Effector CD8-positive, alpha-beta T cell (primary cell): ENCODE results near the gene NMUR1.
A peak's percentile ranks its signal among the peaks of the same experiment; 100 is the strongest.

ENCODE experiments used
- DNase-seq: peaks from one replicate; lab custom pipeline; 2025; lab: John Stamatoyannopoulos, UW

NMUR1 gene

DNA sequence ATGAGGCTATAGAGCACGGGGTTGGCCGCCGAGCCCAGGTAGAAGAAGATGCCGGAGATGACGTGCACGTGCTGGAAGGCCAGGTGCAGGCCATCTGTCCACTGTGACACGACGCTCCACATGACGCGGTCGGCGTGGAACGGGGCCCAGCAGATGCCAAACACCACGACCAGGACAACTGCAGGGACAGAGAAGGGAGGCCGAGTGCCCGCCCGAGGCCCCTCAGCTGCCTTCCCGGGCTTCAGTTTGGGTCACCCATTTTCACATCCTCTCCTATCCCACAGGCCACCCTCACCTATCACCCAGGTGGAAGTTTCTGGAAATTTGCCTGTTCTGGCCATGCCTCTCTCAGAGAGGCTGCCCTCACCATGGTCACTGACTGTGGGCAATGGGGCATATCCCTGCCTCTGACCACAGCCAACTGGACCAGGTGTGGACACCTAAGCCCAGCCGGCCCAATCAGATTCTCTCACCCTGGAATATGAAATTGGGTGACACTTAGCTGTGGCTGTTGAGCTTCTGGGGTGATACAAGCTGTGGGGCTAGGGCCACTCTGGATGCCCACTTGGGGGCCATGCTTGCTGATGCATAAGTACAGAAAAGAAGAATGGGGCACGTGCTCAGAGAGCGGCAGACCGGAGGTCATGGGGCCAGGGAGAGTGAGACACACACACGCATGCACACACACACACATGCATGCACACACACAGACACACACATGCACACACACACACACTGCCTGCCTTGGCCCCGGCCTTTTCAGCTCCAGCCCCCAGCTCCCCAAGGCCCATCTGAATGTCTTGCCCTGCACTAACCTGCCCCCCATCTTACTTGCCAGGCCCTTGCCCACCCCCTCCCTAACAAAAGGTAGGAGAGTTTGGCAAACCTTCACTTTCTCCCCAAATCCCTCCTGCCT lies 4.7 kb downstream of the NMUR1 start:
- DNase-seq: no peak

DNA sequence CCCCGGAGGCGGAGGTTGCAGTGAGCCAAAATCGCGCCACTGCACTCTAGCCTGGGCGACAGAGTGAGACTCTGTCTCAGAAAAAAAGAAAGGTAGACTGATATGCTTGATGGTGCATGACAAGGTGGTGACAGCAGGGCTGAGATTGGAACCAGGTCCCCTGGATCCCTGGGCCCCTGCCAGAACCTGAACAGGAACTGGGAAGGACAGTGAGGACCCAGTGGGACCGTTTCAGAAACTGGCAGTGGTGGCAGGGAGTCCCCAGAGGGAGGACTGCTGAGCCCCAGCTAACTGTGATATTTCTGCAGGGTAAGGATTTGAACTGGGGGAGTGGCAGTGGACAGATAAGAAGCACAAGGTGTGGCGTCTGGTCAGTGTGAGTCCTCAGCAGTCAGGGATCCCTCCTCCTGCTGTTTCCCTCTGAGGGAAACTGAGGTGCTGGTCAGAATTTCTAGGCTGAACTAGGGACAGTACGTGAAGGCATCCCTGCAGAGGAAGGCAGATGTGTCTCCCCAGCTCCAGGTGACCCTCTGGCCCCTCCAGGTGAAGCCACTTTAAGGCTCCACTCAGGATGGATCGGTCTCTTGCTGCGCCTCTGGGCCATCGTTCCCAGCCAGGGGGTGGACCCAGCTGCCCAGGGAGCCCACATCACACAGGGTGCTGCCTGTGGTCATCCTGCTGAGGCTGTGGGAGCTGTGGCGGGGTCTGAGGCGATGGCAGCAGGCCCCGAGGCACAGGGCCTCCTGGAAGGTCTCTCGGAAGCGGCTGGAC lies 5.6 kb downstream of the NMUR1 start:
- DNase-seq: no peak

DNA sequence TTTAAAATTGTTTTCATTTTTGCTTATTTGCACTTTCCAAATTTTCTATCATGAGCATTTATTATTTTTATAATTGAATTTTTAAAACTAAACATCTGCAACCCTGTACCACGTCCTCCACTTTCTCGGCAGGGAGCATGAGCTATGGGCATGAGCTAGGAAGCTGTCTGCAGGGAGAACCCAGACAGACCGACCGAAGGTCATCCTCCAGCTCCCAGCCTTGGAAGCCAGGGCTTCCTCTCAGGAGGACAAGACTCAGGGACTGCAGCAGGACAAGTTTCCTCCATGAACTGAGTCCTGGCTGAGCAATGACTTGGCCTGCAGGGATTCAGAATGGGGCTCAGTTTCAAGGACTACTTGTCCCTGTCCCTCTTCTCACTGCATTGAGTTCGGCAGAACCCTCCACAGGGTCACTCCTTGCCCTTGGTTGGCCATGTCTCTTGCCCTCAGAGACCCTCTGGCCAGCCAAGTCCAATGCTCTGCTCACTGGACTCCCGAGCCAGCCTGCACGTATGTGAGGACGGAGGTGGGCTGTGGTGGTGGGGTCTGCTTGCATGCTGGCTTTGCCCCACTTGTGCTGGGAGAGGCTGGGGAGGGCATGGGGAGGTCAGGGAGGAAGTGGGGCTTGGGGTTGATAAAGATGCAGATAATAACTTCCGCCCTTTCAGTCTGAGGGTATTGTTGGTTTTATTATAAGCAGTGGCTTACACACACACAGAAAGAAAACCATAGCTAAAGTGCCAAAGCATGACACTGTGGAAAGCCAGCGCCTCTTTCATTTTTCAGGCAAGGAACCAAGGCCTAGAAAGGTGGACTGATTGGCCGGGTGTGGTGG lies 6.6 kb downstream of the NMUR1 start:
- DNase-seq: no peak

DNA sequence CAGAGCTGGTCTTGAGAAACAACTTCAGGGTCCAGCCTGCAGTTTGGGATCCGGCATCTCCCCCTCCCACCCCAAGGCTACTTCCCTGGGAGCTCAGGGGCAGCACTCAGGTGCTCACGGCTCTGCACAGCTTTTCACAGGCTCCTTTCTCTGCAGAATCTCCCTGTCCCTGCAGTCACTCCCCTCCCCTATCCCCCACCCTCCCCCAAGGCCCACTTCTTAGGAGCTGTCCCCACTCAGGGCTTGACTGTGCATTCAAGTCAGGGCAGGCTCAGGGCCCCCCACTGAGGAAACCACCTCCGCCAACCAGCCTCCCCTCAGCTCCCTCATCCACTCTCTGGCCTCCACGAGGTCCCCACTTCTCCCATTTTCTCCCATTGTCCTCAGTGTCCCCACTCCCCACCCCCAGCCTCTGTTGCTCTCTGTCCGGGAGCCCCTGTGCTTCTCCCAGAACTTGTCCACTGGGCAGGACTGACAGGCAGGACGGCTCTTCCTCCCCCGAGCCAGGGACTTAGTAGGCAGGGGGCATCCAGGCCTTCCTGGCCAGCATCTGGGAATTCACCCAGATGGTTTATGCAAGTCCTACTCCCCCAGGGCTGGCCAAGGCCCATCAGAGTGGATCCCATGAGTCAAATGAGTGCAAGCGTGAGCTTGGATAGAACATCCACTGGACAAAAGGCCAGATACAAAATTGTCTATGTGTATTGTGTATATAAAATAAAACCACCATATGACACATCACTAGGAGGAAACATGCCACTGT lies 7.6 kb downstream of the NMUR1 start:
- DNase-seq: no peak

DNA sequence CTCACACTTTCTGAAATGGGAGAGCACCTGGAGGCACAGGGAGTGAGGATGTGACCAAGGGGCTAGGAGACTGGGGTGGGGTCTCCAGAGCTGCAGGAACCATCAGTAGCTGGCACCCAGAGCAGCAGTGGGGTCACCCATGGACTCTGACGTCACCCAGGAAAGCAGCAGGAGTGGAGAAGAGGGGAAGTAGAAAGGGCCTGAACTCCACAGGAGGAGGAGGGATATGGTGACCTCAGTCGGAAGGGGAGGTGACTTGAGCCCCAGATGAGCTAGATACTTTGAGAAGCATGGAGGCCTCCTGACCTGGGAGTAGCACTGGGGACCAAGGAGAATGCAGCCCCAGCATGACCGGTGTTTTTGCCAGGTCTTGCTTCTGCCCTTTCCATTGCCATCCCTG lies 8.8 kb downstream of the NMUR1 start:
- DNase-seq: no peak

DNA sequence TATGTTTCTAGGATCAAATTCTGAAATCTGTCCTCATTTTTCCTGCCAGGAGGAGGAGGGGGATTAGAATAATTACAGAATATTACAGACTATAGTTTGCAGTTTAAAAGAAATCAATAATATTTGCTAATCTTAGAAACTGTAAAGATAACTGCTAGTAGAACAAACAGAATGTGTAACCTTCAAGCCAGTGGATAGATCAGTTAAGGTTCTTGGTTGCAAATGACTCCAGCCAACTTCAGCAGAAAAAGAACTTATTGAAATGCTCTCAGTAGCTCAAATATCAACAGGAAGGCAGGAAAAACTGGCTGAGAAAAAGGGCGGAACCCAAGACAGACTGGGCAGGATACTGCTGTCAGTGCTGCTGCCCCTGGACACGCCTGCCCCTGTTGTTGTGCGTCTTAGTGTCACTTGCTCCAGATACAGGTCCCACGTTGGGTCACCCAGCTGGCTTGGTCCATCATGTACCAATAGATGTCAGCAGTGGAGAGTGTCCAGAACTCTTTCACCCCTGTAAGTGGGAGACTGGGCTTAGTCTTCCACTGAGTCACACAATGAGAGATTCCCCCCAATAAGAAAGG lies 10.2 kb downstream of the NMUR1 start:
- DNase-seq: no peak

DNA sequence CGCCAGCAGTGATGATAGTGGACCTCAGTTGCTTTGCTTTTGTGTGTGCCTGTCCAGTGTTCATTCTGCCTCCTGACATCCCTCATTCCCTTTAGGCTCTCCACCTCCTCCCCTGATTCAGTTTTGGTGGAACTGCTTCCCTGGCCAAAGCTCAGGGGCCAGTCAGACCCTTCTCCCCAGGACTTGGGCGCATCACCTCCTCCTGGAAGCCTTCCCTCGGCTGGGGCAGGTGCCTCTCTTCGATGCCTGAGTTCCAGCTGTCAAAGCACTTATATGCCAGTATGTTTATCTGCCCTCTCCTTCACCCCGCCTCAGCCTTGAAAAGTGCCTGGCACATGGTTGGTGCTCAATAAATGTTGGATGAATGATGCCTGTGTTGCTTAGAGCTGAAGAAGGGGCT lies 11.5 kb downstream of the NMUR1 start:
- DNase-seq: no peak

DNA sequence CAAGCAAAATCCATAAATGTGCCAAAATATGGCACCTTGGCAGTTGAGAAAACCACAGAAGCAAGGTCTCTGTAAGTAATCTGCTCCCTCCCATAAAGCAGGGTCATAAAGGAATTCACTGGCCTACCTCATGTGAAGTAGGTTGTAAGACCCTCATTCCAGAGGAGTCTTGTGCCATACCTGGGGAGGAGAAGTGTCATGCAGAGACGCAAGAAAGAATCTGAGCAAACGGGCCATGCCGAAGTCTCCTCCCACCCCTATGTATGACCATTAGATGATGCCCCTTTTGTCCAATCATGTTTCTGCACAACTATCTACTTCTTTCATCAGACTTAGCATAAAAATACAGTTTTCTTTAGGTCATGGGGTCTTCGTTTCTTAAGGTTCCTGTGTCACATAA lies 14.6 kb downstream of the NMUR1 start:
- no peak for DNase-seq

DNA sequence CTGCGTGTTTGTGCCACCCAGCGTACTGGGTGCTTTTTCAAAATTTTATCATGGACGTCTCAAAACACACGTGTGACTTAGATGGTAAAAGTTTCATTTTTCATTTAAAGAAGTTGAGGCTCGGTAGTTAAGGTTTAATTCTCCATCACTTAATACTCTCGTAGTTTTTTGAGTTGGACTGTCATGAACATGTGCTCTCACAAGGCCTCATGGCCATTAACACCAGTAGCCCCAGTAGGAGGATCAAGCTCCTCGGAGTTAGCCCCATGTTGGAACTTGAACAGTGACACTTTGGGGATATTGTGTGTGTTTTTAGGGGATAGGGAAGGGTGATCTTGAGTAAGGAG lies 15.3 kb downstream of the NMUR1 start:
- DNase-seq: no peak

DNA sequence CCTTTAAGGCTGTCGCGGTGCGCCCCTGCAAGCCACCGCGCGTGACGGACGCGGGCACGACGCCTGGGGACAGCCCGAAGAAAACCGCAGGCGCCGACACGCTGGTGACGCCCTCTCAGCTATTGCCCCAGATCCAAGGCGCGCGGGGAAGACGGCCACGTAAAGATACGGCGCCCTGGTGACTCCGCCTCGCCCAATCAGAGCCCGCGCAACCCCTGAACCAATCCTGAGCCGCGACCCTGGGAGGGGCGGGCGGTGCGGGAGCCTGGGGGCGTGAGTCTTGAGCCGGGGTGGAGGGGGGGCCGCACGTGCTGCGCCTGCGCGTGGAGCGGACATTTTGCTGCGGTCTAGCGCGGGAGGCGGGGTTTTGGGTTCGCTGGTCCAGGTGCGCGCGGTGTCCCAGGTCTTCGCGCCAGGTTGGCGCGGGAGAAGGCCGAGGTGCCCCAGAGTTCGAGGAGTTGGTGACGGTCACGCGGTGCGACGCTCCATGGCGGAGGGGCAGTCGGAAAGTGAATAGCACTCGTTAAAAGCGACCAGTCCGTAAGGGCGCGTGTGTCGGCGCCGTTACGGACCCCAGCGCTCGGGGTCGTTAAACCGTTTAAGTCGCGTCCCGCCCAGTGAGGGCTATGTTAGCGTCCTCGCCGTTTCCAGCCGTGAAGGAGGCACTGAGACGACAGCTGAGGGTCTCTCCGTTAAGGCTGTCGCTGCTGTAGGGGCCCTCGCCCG lies 15.9 kb downstream of the NMUR1 start:
- peak; percentile 97 for DNase-seq

DNA sequence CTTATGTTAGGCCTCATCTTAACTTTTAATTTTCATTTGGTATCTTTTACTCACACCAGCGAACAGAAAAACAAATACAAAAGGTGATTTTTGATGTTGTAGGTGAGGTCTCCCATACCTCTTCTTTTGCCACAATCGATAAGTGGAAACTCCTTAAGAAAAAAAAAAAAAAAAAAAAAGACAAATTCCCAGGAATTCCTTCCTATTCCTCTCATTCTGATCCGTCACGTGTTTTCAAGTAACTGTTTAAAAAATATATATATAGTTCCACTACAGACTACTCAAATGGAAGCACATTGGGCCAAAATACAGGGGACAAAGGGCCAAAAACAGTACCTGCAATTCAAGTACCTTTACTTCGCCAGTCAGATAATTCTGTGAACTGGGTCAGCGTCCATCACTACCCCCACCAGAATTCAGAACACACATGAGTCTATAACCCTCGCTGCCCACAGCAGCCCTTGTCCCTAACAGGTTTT lies 16.5 kb downstream of the NMUR1 start:
- no peak for DNase-seq

DNA sequence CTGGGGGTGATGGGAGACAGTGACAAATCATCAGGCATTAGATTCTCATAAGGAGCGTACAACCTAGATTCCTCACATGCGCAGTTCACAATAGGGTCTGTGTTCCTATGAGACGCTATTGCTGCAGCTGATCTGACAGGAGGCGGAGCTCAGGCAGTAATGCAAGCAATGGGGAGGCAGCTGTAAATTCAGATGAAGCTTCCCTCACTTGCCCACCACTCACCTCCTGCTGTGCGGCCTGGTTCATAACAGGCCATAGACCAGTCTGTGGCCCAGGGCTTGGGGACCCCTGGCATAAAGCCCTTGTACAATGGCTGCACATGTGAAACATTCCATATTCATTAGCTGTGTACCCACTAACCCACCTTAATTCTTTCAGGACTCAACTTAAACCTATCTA lies 18.0 kb downstream of the NMUR1 start:
- no peak for DNase-seq

DNA sequence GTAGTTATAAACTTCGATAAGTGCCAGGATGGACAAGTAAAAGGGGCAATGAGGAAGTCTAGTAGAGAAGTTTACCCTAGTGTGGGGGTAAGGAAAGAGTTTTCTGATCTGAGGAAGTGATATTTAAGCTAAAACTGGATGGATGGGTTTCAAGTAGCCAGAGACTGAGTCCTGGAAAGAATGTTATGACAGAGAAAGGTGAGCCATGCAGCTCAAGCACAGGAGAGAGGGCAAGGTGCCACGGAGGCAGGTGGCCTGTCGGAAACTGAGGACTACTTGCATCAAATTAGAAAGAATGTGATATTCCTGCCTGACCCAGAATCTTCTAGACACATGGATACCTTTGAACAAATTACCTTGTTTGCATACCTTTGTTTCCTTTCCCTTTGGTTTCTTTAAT lies 26.5 kb downstream of the NMUR1 start:
- DNase-seq: no peak

DNA sequence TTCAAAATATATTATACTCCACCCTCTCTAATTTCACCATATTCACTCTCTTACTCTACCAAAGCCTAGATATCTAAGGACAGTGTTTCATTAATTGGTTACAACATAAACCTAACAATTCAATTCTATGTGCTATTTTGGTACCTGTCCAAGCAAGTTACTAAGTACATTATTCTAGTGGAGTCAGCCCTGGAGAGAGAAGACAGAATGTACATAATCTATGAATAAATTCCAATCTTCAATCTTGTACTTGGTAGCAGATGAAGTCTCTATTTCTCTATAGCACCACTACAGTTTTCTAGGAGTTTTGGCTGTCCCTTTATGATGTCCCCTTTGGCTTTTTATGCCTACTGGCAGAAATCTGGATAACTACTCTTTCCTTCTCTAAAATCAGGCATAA lies 27.6 kb downstream of the NMUR1 start:
- no peak for DNase-seq

DNA sequence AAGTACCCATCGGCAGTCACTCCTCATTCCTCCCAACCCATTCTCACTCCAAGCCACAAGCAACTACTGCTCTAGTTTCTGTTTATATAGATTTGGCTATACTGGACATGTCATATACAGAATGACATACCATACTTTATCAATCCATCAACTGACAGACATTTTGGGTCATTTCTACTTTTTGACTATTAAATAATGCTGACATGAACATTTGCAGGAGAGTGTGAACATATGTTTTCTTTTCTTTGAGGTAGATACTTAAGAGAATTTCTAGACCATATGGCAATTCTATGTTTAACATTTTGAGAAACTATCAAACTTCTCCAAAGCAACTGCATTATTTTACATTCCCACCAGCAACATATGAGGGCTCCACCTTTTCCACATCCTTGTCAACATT lies 32.6 kb downstream of the NMUR1 start:
- no peak for DNase-seq

DNA sequence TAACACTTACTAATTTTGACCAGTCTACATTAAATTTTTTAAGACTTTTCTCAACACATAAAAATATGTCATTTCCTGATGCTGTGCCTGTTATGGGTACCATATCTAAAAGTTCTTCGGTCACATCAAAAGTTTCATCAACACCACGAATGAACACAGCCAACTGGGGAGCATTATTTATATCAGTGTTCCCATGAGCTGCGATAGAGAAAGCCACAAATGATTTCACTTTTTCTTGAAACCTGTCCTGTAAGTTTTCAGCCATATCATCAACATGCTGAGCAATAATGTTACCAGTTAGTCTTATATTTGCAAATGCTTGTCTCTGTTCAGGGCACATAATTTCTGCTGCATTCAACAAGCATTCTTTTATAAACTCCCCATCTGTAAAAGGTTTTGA lies 35.6 kb downstream of the NMUR1 start:
- DNase-seq: no peak

DNA sequence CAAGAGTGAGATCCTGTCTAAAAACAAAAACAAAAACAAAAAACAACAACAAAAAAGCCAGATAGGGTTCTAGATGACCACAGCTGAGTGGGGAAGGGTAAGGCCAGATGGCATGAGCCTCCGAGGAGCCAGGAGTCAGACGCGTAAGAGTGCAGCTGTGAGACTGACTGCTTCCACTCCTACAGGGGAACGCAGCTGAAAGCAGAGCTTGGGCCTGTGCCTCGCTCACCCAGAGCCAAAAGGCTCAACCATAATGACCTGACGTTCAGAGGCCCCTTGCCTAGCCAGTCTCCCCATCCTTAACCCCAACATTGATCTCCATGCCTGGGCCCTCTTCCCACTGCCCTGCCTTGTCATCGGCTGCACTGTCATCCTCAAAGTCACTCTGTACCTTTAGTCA lies 39.4 kb downstream of the NMUR1 start:
- DNase-seq: no peak

DNA sequence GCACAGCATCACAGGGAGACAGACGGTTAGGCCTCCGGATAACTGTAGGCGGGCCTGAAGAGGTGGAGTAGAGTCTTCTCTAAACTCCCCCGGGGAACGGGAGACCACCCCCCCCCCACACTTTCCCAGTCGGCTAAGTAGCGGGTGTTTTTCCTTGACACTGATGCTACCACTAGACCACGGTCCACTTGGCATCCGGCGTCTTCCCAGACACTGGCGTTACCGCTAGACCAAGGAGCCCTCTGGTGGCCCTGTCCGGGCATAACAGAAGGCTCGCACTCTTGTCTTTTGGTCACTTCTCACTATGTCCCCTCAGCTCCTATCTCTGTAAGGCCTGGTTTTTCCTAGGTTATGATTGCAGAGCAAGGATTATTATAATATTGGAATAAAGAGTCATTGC lies 40.3 kb downstream of the NMUR1 start:
- DNase-seq: no peak

DNA sequence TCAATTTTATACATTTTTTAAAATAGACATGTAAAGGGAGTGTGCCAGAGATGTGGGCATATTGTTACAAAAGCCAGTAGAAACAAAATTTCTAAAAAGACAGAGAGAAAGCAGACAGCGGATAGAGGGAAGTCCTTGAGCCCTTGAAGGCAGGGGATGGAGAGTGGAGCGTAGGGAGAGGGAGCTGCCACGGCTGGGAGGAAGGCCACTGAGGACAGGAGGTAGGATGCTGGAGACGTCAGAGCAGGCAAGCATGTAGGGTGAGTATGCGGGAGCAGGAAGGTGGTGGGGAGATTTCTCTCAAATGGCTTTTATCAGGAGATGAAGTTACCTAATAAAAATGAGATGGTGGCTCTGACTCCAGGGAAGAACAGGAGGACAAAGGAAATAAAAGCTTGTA lies 41.9 kb downstream of the NMUR1 start:
- no peak for DNase-seq

DNA sequence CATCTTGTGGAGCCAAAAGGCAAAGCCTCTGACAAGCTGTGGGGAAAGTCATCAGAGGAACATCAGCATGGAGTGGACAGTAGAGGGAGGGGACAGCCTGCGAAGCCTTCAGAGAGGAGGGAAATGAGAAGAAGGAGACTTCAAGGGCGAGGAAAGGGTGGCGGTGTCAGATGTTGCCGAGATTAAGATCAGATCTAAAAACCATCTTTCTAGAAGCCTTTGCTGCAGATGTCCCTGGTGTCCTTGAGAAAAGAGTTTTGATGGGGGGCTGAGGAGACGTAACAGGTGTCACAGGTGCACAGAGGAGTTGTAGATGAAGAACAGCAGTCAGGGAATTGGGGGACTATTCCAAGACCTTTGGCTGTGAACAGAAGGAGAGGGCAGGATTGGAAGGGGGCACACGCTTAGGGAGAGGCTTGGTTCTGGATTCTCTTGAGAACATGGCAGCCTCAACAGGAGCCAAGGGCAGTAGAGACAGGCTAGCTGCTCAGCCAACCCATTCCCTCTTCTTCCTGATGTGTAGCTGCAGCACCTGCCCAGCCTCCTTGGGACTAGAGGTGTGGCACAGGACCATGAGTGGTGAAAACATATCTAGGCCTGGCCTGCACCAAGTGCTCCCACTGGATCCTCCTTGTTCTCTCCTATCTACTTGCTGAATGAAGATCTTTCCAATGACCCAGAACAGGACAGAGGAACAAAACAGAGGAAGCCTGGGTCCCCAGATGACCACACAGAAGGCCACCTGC lies 43.2 kb downstream of the NMUR1 start:
- no peak for DNase-seq
